MCF 10A (cell line): ENCODE results near the gene PRSS3. TPM values are rescaled to one million over a fixed set of nuclear protein-coding genes. Genes with fewer than 3 reads are reported as not detected.
"Not testable (repeated sequence)": the region's sequence is repeated elsewhere in the genome, so short reads cannot be mapped to it uniquely, and the experiment has no call there.

Source experiments
- Bru-seq: library from RNA; stranded (reverse); fragments of 400-500 nt; gene quantifications from one replicate; lab custom pipeline; 2021; lab: Mats Ljungman, UMichigan
- BruChase-seq, 2 experiments: library from RNA; stranded (reverse); fragments of 400-500 nt; gene quantifications; one replicate each; lab custom pipeline; 2021; lab: Mats Ljungman, UMichigan
- BruUV-seq: library from RNA; stranded (reverse); fragments of 400-500 nt; replicated peaks from 2 replicates; lab custom pipeline; 2021; lab: Mats Ljungman, UMichigan
- CTCF ChIA-PET: fragments of 300-600 bp; sonication (Branson Sonifier 250); formaldehyde crosslinking; extraction: SDS; loops from one replicate; lab custom pipeline; 2021; ENCODE audit warnings: antibody characterized with exemption, inconsistent platforms; lab: Yijun Ruan, JAX
- POLR2A ChIA-PET: fragments of 300-600, 350-650 bp; sonication (Branson Sonifier 250); formaldehyde crosslinking; extraction: SDS; loops from one replicate; lab custom pipeline; 2020; ENCODE audit warnings: antibody characterized with exemption, inconsistent platforms; lab: Yijun Ruan, JAX
- DNase-seq: peaks from one replicate; pipeline ENCODE4 v3.0.0-alpha.2; 2018; ENCODE audit not compliant: unreplicated experiment
- H3K27ac Mint-ChIP-seq: one replicate; pipeline ENCODE4 v1.8.0; 2022; ENCODE audit warnings: mild to moderate bottlenecking, low read depth, mixed read lengths; ENCODE audit not compliant: unreplicated experiment
- H3K27me3 Mint-ChIP-seq: one replicate; pipeline ENCODE4 v1.8.0; 2022; ENCODE audit warnings: mixed read lengths; ENCODE audit not compliant: insufficient read depth, unreplicated experiment
- H3K36me3 Mint-ChIP-seq: one replicate; pipeline ENCODE4 v1.8.0; 2022; ENCODE audit warnings: mild to moderate bottlenecking, moderate library complexity, mixed read lengths; ENCODE audit not compliant: insufficient read depth, unreplicated experiment
- H3K4me1 Mint-ChIP-seq: one replicate; pipeline ENCODE4 v1.8.0; 2022; ENCODE audit warnings: mixed read lengths; ENCODE audit not compliant: insufficient read depth, unreplicated experiment
- H3K4me3 Mint-ChIP-seq: one replicate; pipeline ENCODE4 v1.8.0; 2022; ENCODE audit warnings: mild to moderate bottlenecking, moderate library complexity, mixed read lengths; ENCODE audit not compliant: unreplicated experiment
- H3K9me3 Mint-ChIP-seq: one replicate; pipeline ENCODE4 v1.8.0; 2022; ENCODE audit warnings: mixed read lengths; ENCODE audit not compliant: unreplicated experiment
- intact Hi-C: fragments of 100-400 bp; cut with micrococcal nuclease; formaldehyde crosslinking; loops from 2 replicates; pipeline ENCODE4 v1.14.1; 2022
- long read RNA-seq: library from polyadenylated mRNA; stranded (forward); transcript quantifications from one replicate; pipeline ENCODE4 v2.0.0, GENCODE V29; 2022
- total RNA-seq: library from RNA; stranded (reverse); gene quantifications from 2 replicates; pipeline ENCODE4 v1.2.3, GENCODE V29; 2022
- TF ChIP-seq, protein P1 (sequence below): fragments of 200-600 bp; IDR thresholded peaks from one replicate; pipeline ENCODE4 v1.8.0; 2022; ENCODE audit warnings: antibody characterized with exemption, mild to moderate bottlenecking; ENCODE audit not compliant: unreplicated experiment

Gene PRSS3
- total RNA-seq, result 0.74 and 1.4 TPM in 2 replicates
- Bru-seq, nascent RNA, result percentile 17 among the genes with signal in this experiment
- BruChase-seq, experiment 1, labeled RNA remaining after a 6-hour chase, result percentile 11 among the genes with signal in this experiment
- percentile 11 among the genes with signal in this experiment for BruChase-seq, experiment 2, labeled RNA remaining after a 2-hour chase
- long read RNA-seq, result 0 reads

DNA sequence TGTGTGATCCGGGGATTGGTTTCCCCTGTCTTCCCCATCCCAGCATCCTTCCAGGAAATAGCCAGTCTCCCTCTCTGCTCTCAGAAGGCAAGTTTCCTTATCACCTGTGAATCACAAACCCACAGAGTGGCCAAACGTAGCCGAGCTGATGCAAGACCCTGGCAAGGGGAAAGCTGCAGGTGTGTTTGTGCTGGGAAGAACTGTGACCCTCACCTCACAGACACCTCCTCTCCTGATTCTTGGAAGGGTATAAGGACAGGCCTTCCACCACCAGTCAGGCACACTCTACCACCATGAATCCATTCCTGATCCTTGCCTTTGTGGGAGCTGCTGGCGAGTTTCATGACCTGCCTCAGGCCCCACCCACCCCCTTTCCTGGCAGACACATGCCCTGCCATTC lies at the start of gene PRSS3:
Gene PRSS3, plus strand, starts transcription at position 281 of the 400 bp plus-strand sequence. Its CDS starts 13 bp downstream, at position 294.
- Mint-ChIP-seq H3K9me3 (no peaks in the 10 kb centered on the region), H3K4me3 (no peak within 1 kb of the TSS), H3K27ac (peak within 1 kb of the TSS; percentile 37), H3K27me3 (peaks cover 11% of the 10 kb centered on the region), H3K4me1 (peaks cover 13% of the 10 kb centered on the region), H3K36me3 (no peaks in the 10 kb centered on the region)
- CTCF ChIA-PET, result interaction anchor here (0.7 to 2.3 kb wide), 5 partner anchors 16 to 57 kb away, joined by 3 to 5 read pairs (median 4); no protein-coding TSS in a partner anchor
- no TSS peak for BruUV-seq
- TF ChIP-seq, protein P1, sequence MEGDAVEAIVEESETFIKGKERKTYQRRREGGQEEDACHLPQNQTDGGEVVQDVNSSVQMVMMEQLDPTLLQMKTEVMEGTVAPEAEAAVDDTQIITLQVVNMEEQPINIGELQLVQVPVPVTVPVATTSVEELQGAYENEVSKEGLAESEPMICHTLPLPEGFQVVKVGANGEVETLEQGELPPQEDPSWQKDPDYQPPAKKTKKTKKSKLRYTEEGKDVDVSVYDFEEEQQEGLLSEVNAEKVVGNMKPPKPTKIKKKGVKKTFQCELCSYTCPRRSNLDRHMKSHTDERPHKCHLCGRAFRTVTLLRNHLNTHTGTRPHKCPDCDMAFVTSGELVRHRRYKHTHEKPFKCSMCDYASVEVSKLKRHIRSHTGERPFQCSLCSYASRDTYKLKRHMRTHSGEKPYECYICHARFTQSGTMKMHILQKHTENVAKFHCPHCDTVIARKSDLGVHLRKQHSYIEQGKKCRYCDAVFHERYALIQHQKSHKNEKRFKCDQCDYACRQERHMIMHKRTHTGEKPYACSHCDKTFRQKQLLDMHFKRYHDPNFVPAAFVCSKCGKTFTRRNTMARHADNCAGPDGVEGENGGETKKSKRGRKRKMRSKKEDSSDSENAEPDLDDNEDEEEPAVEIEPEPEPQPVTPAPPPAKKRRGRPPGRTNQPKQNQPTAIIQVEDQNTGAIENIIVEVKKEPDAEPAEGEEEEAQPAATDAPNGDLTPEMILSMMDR, result no peak
- peak; percentile 11 for DNase-seq
- intact Hi-C loops, result no loop called here
- POLR2A ChIA-PET, result interaction anchor here (0.7 kb wide), 2 partner anchors 12 to 14 kb away, joined by 3 read pairs; no protein-coding TSS in a partner anchor

DNA sequence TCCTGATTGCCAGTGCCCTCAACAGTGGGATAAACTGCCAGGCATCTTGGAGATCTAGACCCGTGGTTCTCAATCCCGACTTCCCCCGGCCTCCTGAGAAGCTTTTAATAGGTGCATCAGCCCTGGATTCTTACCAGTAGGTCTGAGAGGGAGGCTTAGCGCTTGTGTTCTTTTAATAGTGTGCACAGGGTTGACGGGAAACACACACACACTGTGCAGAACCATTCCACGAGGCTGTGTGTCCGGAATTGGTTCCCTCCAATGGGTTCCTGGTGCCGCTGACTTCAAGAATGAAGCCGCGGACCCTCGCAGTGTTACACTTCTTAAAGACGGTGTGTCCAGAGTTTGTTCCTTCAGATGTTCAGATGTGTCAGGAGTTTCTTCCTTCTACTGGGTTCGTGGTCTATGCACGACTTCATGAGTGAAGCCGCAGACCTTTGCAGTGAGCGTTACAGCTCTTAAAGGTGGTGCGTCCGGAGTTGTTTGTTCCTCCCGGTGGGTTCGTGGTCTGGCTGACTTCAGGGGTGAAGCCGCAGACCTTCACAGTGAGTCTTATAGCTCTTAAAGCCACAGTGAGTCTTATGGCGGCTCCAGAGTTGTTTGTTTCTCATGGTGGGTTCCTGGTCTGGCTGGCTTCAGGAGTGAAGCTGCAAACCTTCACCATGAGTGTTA lies 46.6 kb upstream of the PRSS3 start:
- Mint-ChIP-seq H3K27ac (no peak overlapping the region), H3K9me3 (no peaks in the 10 kb centered on the region), H3K4me1 (no peaks in the 10 kb centered on the region), H3K36me3 (no peaks in the 10 kb centered on the region), H3K27me3 (no peaks in the 10 kb centered on the region), H3K4me3 (no peak overlapping the region)
- intact Hi-C loops, result no loop called here
- BruUV-seq, result no TSS peak
- ChIA-PET POLR2A (interaction anchor here (1.1 kb wide), 1 partner anchor 30 kb away, joined by 4 read pairs; no protein-coding TSS in a partner anchor), CTCF (interaction anchor here (1.6 to 1.9 kb wide), 4 partner anchors 10 to 65 kb away, joined by 3 to 9 read pairs (median 4); no protein-coding TSS in a partner anchor)
- TF ChIP-seq, protein P1, result no peak
- no peak for DNase-seq

DNA sequence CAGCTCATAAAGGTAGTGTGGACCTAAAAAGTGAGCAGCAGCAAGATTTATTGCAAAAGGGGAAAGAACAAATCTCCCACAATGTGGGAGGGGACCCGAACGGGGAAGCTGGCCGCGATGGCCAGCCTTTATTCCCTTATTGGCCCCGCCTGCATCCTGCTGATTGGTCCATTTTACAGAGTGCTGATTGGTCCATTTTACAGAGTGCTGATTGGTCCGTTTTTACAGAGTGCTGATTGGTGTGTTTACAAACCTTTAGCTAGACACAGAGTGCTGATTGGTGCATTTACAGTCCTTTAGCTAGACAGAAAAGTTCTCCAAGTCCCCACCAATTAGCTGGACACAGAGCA lies 46.1 kb upstream of the PRSS3 start:
- H3K4me1 Mint-ChIP-seq, H3K36me3 Mint-ChIP-seq, intact Hi-C loops, H3K27ac Mint-ChIP-seq, H3K9me3 Mint-ChIP-seq, H3K4me3 Mint-ChIP-seq, BruUV-seq, H3K27me3 Mint-ChIP-seq, DNase-seq: not testable (repeated sequence)
- ChIA-PET POLR2A (interaction anchor here (1.1 kb wide), 1 partner anchor 30 kb away, joined by 4 read pairs; no protein-coding TSS in a partner anchor), CTCF (interaction anchor here (0.6 to 1.9 kb wide), 6 partner anchors 10 to 325 kb away, joined by 3 to 9 read pairs (median 4); no protein-coding TSS in a partner anchor)

DNA sequence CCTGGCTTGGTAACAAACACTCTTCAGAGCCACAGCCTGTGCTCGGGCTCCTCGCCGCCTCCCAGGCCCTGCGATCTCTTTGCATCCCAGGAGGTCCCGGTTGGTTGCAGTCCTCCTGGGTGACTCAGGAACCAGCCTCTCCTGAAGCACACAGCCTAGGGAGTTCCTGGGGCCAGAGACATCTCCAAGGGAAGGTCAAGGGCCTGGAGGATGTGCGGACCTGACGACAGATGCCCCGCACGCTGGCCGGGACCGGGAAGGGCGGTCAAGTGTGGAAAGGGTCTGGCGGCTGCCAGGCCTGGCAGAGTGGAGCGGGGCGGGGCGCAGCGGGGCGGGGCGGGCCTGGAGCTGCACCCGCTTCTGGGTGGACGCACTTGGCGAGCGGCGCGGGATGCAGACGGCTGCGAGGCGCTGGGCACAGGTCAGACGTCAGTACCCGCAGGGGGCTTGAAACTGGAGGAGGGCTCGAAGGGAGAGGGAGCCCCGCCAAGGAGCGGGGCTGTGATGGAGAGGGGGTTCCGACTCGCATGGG lies 45.0 kb upstream of the PRSS3 start:
- H3K27ac Mint-ChIP-seq, result no peak overlapping the region
- no TSS peak for BruUV-seq
- H3K4me3 Mint-ChIP-seq, result peak overlapping the region; percentile 41
- no peaks in the 10 kb centered on the region for H3K4me1 Mint-ChIP-seq
- POLR2A ChIA-PET, result interaction anchor here (1.1 kb wide), 1 partner anchor 29 kb away, joined by 4 read pairs; no protein-coding TSS in a partner anchor
- DNase-seq, result no peak
- TF ChIP-seq, protein P1, result no peak
- intact Hi-C loops, result no loop called here
- no peaks in the 10 kb centered on the region for H3K27me3 Mint-ChIP-seq
- H3K9me3 Mint-ChIP-seq, result no peaks in the 10 kb centered on the region
- no peaks in the 10 kb centered on the region for H3K36me3 Mint-ChIP-seq
- CTCF ChIA-PET, result interaction anchor here (0.9 to 1.7 kb wide), 3 partner anchors 13 to 323 kb away, joined by 3 to 5 read pairs (median 3); no protein-coding TSS in a partner anchor
